ENCODE measurements around the gene PHACTR3.

PHACTR3 gene

GRCh38 chr20:59673998-59674445 lies 69.7 kb downstream of the PHACTR3 start:
- DNase-seq = no peak

GRCh38 chr20:59676126-59676850 lies 71.9 kb downstream of the PHACTR3 start:
- no peak for DNase-seq

GRCh38 chr20:59676851-59677182 lies 72.5 kb downstream of the PHACTR3 start:
- DNase-seq = no peak

- no peak for DNase-seq
Measured at GRCh38 chr20:59677586-59677985, 73.2 kb downstream of the PHACTR3 start.

- no peak for DNase-seq
Measured at GRCh38 chr20:59678288-59678687, 73.9 kb downstream of the PHACTR3 start.

- no peak for DNase-seq
Measured at GRCh38 chr20:59678951-59679350, 74.6 kb downstream of the PHACTR3 start.

- no peak for DNase-seq
Measured at GRCh38 chr20:59680148-59680650, 75.9 kb downstream of the PHACTR3 start.

GRCh38 chr20:59680852-59681251 lies 76.5 kb downstream of the PHACTR3 start:
- DNase-seq = no peak

- no peak for DNase-seq
Measured at GRCh38 chr20:59682603-59683002, 78.3 kb downstream of the PHACTR3 start.

GRCh38 chr20:59683181-59683580 lies 78.8 kb downstream of the PHACTR3 start:
- no peak for DNase-seq

GRCh38 chr20:59684685-59685242 lies 80.4 kb downstream of the PHACTR3 start:
- no peak for DNase-seq

GRCh38 chr20:59686404-59687346 lies 82.3 kb downstream of the PHACTR3 start:
- DNase-seq = no peak

- DNase-seq = no peak
Measured at GRCh38 chr20:59688356-59688755, 84.0 kb downstream of the PHACTR3 start.

- no peak for DNase-seq
Measured at GRCh38 chr20:59688999-59689398, 84.7 kb downstream of the PHACTR3 start.

- DNase-seq = no peak
Measured at GRCh38 chr20:59690101-59690500, 85.8 kb downstream of the PHACTR3 start.

- no peak for DNase-seq
Measured at GRCh38 chr20:59690976-59691375, 86.6 kb downstream of the PHACTR3 start.

GRCh38 chr20:59692139-59692538 lies 87.8 kb downstream of the PHACTR3 start:
- no peak for DNase-seq

- DNase-seq = no peak
Measured at GRCh38 chr20:59693587-59693986, 89.2 kb downstream of the PHACTR3 start.

GRCh38 chr20:59696476-59696875 lies 92.1 kb downstream of the PHACTR3 start:
- no peak for DNase-seq

GRCh38 chr20:59697068-59697467 lies 92.7 kb downstream of the PHACTR3 start:
- DNase-seq = no peak

- DNase-seq = no peak
Measured at GRCh38 chr20:59698598-59698997, 94.3 kb downstream of the PHACTR3 start.

- no peak for DNase-seq
Measured at GRCh38 chr20:59701236-59701635, 96.9 kb downstream of the PHACTR3 start.

- DNase-seq = no peak
Measured at GRCh38 chr20:59703046-59703445, 98.7 kb downstream of the PHACTR3 start.

All from T1000 (cell line).